VCaP (cell line): Measurements from ENCODE around the gene RAB20.

Source experiments
- H3K27ac ChIP-seq: fragments of 450-650 bp; 2 replicates; pipeline ENCODE4 v1.5.1; 2017
- CTCF ChIP-seq: fragments of 450-650 bp; conservative IDR thresholded peaks from 2 replicates; pipeline ENCODE4 v1.5.1; 2017; ENCODE audit warnings: mild to moderate bottlenecking, moderate library complexity

The RAB20 gene

GRCh38 chr13:110506859-110507566 is 54.5 kb downstream of the RAB20 start:
- TF ChIP-seq CTCF = no peak
- peak overlapping the region; percentile 100 for H3K27ac ChIP-seq

- no peak for TF ChIP-seq CTCF
- peak overlapping the region; percentile 100 for H3K27ac ChIP-seq
Observed at GRCh38 chr13:110506396-110506795, 55.1 kb downstream of the RAB20 start.

- no peak for TF ChIP-seq CTCF
- H3K27ac ChIP-seq = peak overlapping the region; percentile 100; the same call in 1 of the 2 replicates
Observed at GRCh38 chr13:110505594-110505993, 55.9 kb downstream of the RAB20 start.

- peak overlapping the region; percentile 1; the same call in 1 of the 2 replicates for H3K27ac ChIP-seq
- TF ChIP-seq CTCF = no peak
Observed at GRCh38 chr13:110503979-110504499, 57.5 kb downstream of the RAB20 start.

GRCh38 chr13:110503037-110503901 is 58.3 kb downstream of the RAB20 start:
- H3K27ac ChIP-seq = peak overlapping the region; percentile 1; the same call in 1 of the 2 replicates

GRCh38 chr13:110501188-110501587 is 60.3 kb downstream of the RAB20 start:
- no peak for TF ChIP-seq CTCF
- H3K27ac ChIP-seq = no peak overlapping the region

More at GRCh38 chr13:110503037-110503901, 58.3 kb downstream of the RAB20 start:
- TF ChIP-seq CTCF = no peak; the same call in 1 of the 2 replicates

GRCh38 chr13:110500341-110500740 is 61.2 kb downstream of the RAB20 start:
- H3K27ac ChIP-seq = no peak overlapping the region
- no peak for TF ChIP-seq CTCF
